ENCODE data around the gene KRT84. TPM values are rescaled to one million over a fixed set of nuclear protein-coding genes. Genes with fewer than 3 reads are reported as not detected.

KRT84 gene
- total RNA-seq, 4 donors from 2014 or later: not detected

DNA sequence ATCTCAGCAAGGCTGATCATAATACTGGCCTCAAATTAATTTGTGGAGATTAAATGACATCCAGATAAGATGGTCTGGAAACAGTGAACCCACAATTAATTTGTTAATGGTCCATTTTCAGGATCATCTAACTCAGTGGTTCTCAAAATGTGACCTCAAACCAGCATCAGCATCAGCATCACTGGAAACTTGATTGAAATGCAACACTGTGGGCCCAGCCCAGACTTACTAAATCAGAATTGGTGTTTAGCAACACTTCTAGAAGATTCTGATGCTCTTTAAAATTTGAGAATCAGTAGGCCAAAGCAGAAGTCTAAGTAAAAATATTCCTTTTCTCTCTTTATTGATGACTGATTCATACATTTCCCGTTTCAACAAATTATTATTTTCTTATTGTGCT, 31.3 kb upstream of the KRT84 start:
- Histone ChIP-seq H3K27me3 (no peaks in the 10 kb centered on the region), H3K9me3 (no peaks in the 10 kb centered on the region), H3K4me3 (replicated peaks in 1 of 3) (no peak overlapping the region), H3K27ac (peak overlapping the region in 1 of 3 donors; percentile 2), H3K4me1 (no peaks in the 10 kb centered on the region), H3K36me3 (no peaks in the 10 kb centered on the region)
- 67 to 81% methylated on average over 1 of the region's 1 CpG for WGBS, 2 donors
- intact Hi-C loops (cut with DNase I): no loop called here
- DNase-seq: no peak
- TF ChIP-seq POLR2A (IDR thresholded peaks at IDR 0.05) (no peak), CTCF (IDR thresholded peaks at IDR 0.05) (no peak)

DNA sequence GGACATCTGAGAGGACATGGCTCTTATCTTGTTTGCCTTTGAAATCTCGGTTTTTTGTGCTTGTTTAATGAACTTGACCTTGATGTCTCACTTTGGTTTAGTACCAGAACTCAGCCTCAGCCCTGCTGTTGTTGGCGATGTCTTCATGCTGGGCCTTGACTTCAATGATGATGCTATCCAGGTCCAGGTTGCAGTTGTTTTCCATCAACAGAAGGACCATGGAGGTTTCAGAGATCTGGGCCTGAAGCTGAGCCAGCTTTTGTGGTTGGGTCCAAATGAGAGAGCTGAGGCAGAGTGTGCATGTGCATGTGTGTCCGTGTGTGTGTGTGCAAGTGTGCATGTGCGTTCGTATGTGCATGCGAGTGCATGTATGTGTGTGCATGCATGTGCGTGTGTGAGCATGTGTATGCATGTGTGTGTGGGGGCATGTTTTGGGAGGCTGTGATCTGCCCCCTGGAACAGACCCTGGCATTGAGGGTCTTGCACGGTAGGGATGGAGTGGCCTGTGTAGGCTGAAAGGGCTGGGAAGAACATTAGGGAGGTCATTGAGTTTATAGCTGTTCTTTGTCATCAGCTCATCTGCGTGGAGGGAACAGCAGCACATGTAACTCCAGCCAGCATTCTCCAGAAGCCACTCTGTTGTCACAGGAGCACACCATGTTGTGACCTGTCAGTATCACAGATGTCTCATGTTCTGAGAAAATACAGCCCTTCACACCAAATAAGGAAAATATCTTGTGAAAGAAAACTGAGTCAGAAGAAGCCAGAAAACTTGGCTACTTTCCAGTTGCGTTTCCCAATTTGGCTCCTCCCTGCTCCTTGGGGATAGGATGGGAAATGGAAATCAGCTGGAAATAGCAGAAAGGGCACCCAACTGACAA, 30.7 kb upstream of the KRT84 start:
- DNase-seq: no peak
- TF ChIP-seq POLR2A (IDR thresholded peaks at IDR 0.05) (no peak), CTCF (IDR thresholded peaks at IDR 0.05) (no peak)
- Histone ChIP-seq H3K27me3 (no peaks in the 10 kb centered on the region), H3K36me3 (no peaks in the 10 kb centered on the region), H3K9me3 (no peaks in the 10 kb centered on the region), H3K4me3 (replicated peaks in 1 of 3) (no peak overlapping the region), H3K4me1 (no peaks in the 10 kb centered on the region), H3K27ac (no peak overlapping the region)
- WGBS, 2 donors: 74 to 78% methylated on average over 10 of the region's 10 CpGs
- intact Hi-C loops (cut with DNase I): no loop called here

- Histone ChIP-seq H3K4me3 (replicated peaks in 1 of 3) (no peak overlapping the region), H3K36me3 (no peaks in the 10 kb centered on the region), H3K27me3 (no peaks in the 10 kb centered on the region), H3K27ac (no peak overlapping the region), H3K4me1 (no peaks in the 10 kb centered on the region), H3K9me3 (no peaks in the 10 kb centered on the region)
- DNase-seq: no peak
- TF ChIP-seq CTCF (IDR thresholded peaks at IDR 0.05) (no peak), POLR2A (IDR thresholded peaks at IDR 0.05) (no peak)
- intact Hi-C loops (cut with DNase I): no loop called here
- 73% methylated on average over 3 to 5 of the region's 5 CpGs for WGBS, 2 donors
Measured at GRCh38 chr12:52414936-52415335, 29.5 kb upstream of the KRT84 start.

DNA sequence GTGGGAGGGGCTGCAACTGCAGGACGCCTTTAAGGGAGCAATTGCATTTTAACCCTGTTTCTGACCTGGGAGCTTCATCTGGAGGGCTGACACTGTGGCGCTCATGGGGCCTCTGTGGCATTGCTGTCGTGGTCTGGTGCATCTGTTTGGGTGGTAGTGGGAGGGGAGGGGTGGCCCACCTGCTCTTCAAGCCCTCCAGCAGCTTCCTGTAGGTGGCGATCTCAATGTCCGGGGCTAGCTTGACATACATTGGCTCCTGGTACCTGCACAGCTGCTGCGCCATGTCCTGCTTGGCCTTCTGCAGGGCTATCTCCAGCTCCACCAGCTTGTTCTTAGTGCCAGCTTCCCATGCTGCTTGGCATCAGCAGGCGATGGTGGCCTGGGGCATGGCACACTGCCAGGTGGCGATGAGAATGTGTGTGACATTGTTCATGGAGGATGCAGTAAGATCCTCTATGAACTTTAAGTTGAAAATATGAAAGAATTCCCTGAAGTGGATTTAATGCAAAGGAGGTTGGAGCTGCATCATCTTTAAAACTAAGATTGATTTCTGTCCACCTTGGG, 28.4 kb upstream of the KRT84 start:
- no peak overlapping the region for H3K27ac ChIP-seq
- no peaks in the 10 kb centered on the region for H3K36me3 ChIP-seq
- TF ChIP-seq POLR2A (IDR thresholded peaks at IDR 0.05): no peak
- no peak for TF ChIP-seq CTCF (IDR thresholded peaks at IDR 0.05)
- WGBS, 2 donors: 64 to 82% methylated on average over 6 to 7 of the region's 8 CpGs
- intact Hi-C loops (cut with DNase I): no loop called here
- no peak for DNase-seq
- H3K9me3 ChIP-seq: no peaks in the 10 kb centered on the region
- no peaks in the 10 kb centered on the region for H3K4me1 ChIP-seq
- no peaks in the 10 kb centered on the region for H3K27me3 ChIP-seq
- H3K4me3 ChIP-seq (replicated peaks in 1 of 3): no peak overlapping the region

DNA sequence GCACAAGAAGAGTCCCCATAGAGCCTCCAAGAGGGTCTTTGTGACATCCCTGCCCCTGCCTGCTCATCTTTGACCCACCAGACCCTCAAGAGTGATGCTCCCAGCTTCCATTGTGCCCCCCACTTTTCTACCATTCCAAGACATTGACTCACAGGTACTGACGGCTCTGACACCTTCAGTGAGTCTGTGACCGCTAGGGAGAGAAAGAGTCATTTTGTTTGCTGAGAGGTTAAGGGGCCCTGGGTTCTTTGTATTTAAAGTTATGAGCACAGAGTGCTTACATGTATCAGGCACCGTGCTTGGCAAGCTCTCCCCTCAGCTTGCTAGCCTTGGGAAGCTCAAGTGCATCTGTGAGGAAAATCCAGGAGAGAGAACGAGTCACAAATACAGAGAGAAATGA, 27.8 kb upstream of the KRT84 start:
- Histone ChIP-seq H3K4me3 (replicated peaks in 1 of 3) (no peak overlapping the region), H3K4me1 (no peaks in the 10 kb centered on the region), H3K27ac (no peak overlapping the region), H3K9me3 (no peaks in the 10 kb centered on the region), H3K36me3 (no peaks in the 10 kb centered on the region), H3K27me3 (no peaks in the 10 kb centered on the region)
- TF ChIP-seq CTCF (IDR thresholded peaks at IDR 0.05) (no peak), POLR2A (IDR thresholded peaks at IDR 0.05) (no peak)
- 61 to 72% methylated on average over 4 of the region's 4 CpGs for WGBS, 2 donors
- intact Hi-C loops (cut with DNase I): no loop called here
- no peak for DNase-seq
